Stimulated activated CD4-positive, alpha-beta T cell treated with anti-CD3 and anti-CD28 coated beads, Interleukin-1b, Interleukin-23, amount 100 ng/mL, for 1 hour (primary cell): ENCODE results near the gene TMEM203.

ENCODE experiments used
- DNase-seq, 2 donors: peaks; one replicate each; pipeline ENCODE4 v3.0.0-alpha.2; 2020; ENCODE audit warnings: low read depth in 2 of 2

TMEM203 gene

DNA sequence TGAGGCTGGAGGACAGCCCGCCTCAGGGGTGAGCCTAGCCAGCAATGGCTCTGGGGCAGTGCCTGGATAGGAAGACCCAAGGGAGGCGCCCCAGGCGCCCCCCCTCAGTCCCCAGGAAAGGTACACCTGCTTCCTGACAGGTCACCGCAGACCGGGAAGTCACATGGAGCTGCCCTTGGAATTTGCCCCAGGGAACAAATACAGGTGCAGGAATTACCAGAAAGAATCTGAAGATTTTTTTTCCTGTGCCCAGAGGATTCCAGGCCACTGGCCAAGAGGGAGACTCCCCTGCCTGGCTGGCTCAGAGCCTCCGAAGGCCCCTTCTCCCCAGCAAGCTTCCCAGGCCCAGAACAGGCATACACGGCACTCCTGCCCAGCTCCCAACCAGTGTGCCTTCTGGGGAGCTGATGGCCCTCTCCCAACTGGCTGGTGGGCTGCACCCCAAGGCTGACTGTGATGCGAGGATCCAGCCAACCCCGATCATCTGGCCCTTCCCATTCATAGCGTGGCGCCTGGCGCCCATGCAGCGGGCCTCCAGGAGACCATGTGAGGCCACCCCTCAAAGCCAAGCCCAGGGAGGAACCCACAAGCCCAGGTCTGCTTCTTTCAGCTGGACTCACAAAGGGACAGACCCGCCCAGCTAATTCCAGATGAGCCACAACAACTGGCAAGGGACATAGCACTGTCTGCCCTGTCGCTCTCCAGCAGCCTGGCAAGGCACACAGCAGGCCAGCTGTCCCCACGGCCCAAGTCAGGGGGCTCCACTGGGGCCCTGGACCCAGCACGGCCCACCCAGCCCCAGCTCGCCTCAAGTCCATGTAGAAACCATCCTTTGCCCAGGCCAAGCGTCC is 7.2 kb downstream of the TMEM203 start:
- DNase-seq = no peak

GRCh38 chr9:137195525-137196220 is 9.8 kb downstream of the TMEM203 start:
- DNase-seq = no peak

- no peak for DNase-seq
Measured at GRCh38 chr9:137194909-137195308, 10.5 kb downstream of the TMEM203 start.

- DNase-seq = no peak
Measured at GRCh38 chr9:137194388-137194787, 11.1 kb downstream of the TMEM203 start.

GRCh38 chr9:137193771-137194170 is 11.7 kb downstream of the TMEM203 start:
- DNase-seq = no peak

GRCh38 chr9:137192859-137193258 is 12.6 kb downstream of the TMEM203 start:
- DNase-seq = no peak

GRCh38 chr9:137192448-137192780 is 13.0 kb downstream of the TMEM203 start:
- no peak for DNase-seq

GRCh38 chr9:137191691-137192447 is 13.6 kb downstream of the TMEM203 start:
- DNase-seq = no peak

- no peak for DNase-seq
Measured at GRCh38 chr9:137191245-137191644, 14.2 kb downstream of the TMEM203 start.

DNA sequence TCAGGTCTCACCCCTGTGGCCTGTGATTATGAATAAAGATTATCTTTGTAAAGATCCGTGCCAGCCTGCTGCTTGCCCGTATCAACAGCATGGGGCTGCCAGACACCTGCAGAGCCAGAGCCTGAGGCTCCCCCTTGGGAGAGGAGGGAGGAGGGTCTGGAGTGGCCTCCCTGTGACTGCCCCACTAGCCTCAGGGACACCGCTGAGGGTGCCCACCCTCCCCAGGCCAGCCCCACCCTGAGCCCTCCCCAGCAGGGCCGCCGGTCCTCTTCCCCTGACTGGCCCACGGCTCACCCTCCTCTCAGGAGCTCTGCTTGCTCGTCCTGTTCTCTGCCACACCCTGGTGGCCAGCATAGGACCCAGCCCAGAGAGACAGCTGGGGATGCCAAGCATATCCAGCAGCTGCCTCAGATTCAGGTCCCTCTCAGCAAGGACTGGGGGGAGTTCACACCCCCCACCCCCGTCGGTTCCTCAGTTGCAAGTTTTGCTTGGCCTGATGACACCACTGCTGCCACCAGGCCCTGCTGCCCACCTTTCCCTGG is 15.1 kb downstream of the TMEM203 start:
- DNase-seq = no peak

- no peak for DNase-seq
Measured at GRCh38 chr9:137189297-137190295, 15.9 kb downstream of the TMEM203 start.

GRCh38 chr9:137188490-137189296 is 16.8 kb downstream of the TMEM203 start, which contains the start of the genes ANAPC2 and SSNA1:
TSS of gene ANAPC2 (minus strand) at chr9:137188560. CDS start at chr9:137188532, 28 bp downstream.
TSS of gene SSNA1 (plus strand) at chr9:137188676. CDS start at chr9:137188727, 51 bp downstream.
- DNase-seq = peak; percentile 80 to 91

GRCh38 chr9:137188086-137188489 is 17.4 kb downstream of the TMEM203 start:
- no peak for DNase-seq

- DNase-seq = no peak
Measured at GRCh38 chr9:137187386-137187785, 18.1 kb downstream of the TMEM203 start.

DNA sequence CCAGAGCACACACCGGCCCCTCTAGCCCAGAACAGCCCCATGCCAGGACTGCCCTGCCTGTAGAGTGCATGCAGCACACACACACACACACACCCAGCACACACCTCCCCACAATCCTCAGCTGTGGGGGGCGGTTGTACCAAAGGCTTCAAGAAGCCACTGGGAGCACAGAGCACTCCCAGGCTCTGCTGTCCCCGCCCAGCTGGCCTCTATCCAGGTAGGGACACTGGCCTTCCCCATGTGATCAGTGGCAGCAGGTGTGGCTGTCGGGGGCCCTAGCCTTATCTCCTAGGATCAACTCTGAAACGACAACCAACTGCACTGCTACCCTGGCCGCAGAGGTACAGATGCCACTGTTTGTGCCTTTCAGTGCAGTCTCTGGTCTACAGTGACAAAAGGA is 19.1 kb downstream of the TMEM203 start:
- no peak for DNase-seq

DNA sequence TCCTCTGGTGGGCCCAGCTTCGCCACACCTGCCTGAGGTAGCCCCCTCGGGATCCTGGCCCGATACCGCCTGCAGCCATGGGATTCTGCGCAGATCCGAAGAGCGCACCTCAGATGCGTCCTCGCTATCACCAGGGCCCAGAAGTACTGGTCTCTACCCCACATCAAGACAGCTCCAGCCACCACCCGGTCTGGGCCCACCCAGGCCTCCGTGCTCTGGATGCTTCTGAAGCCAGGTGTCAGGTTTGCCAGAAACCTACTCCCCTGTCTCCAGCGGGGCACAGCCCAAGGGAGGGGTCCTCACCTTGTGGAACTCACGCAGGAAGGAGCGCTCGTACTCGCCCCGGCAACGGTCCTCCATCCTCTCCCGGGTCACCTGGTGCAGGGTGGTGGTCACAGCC is 19.5 kb downstream of the TMEM203 start:
- DNase-seq = no peak

- no peak for DNase-seq
Measured at GRCh38 chr9:137184881-137185660, 20.4 kb downstream of the TMEM203 start.

GRCh38 chr9:137183980-137184595 is 21.4 kb downstream of the TMEM203 start:
- no peak for DNase-seq

DNA sequence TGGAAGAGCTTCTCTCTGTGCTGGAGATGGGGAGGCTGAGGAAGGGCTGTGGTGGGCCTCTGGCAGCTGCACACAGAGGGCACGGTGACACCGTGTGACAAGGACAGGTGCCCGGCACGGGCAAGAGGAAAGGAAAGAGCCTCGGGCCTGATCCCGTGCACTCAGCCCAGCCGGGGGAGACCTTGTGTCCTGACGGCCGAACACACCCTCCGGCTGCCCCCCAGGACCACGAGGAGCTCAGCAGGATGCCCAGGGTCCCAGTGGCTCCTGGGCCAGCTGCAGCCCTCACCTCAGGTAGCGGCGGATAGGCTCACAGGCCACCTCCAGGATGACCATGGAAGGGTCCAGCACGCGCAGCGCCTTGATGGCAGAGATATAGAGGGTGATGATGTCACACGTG is 22.6 kb downstream of the TMEM203 start:
- no peak for DNase-seq
